PC-9 (cell line): ENCODE measurements around the gene HEY2. TPM values are rescaled to one million over a fixed set of nuclear protein-coding genes. Genes with fewer than 3 reads are reported as not detected.

Experiments used
- BruUV-seq: library from RNA; stranded (reverse); fragments of 400-500 nt; replicated peaks from 2 replicates; lab custom pipeline; 2021; lab: Mats Ljungman, UMichigan
- CTCF ChIA-PET: fragments of 300-600 bp; sonication (Branson Sonifier 250); formaldehyde crosslinking; loops from one replicate; lab custom pipeline; 2022; ENCODE audit warnings: antibody characterized with exemption; lab: Charles Lee
- POLR2A ChIA-PET: fragments of 300-600 bp; sonication (Branson Sonifier 250); formaldehyde crosslinking; loops from one replicate; lab custom pipeline; 2022; ENCODE audit warnings: antibody characterized with exemption; ENCODE audit not compliant: unreplicated experiment; lab: Charles Lee
- DNase-seq, 2 experiments: peaks; one replicate each; pipeline versions ENCODE4 v3.0.0 to v3.0.0-alpha.2; 2015 to 2022; ENCODE audit warnings: mixed read lengths in 1 of 2
- H2AFZ ChIP-seq: fragments of 200-600 bp; sonication (generic); 2 replicates; pipeline ENCODE4 v1.8.1; 2017; ENCODE audit warnings: antibody characterized with exemption
- H3F3A ChIP-seq: fragments of 200-600 bp; sonication (generic); 2 replicates; pipeline ENCODE4 v1.8.1; 2017; ENCODE audit warnings: antibody characterized with exemption, mild to moderate bottlenecking, low read depth; ENCODE audit not compliant: insufficient read depth
- H3K27ac ChIP-seq: fragments of 200-600 bp; sonication (generic); 2 replicates; pipeline ENCODE4 v1.6.1; 2016; ENCODE audit warnings: mixed run types
- H3K27me3 ChIP-seq: fragments of 200-600 bp; sonication (generic); 2 replicates; pipeline ENCODE4 v1.6.1; 2016; ENCODE audit warnings: low read depth, mixed run types; ENCODE audit not compliant: insufficient read depth
- H3K36me3 ChIP-seq: fragments of 200-600 bp; sonication (generic); 2 replicates; pipeline ENCODE4 v1.6.1; 2016; ENCODE audit warnings: low read depth, mixed run types
- H3K4me1 ChIP-seq: fragments of 200-600 bp; sonication (generic); replicated peaks from 2 replicates; pipeline ENCODE4 v1.6.1; 2016; ENCODE audit warnings: mixed run types; ENCODE audit not compliant: insufficient read depth
- H3K4me2 ChIP-seq: fragments of 200-600 bp; sonication (generic); 2 replicates; pipeline ENCODE4 v1.6.1; 2017; ENCODE audit warnings: mixed run types
- H3K4me3 ChIP-seq: fragments of 200-600 bp; sonication (generic); 2 replicates; pipeline ENCODE4 v1.6.1; 2016; ENCODE audit warnings: mixed run types
- H3K79me2 ChIP-seq: fragments of 200-600 bp; sonication (generic); 2 replicates; pipeline ENCODE4 v1.6.1; 2017; ENCODE audit warnings: low read depth, mixed run types
- H3K9me2 ChIP-seq: fragments of 200-600 bp; sonication (generic); 2 replicates; pipeline ENCODE4 v1.8.1; 2017; ENCODE audit warnings: mild to moderate bottlenecking; ENCODE audit not compliant: insufficient read depth
- H3K9me3 ChIP-seq: fragments of 200-600 bp; sonication (generic); 2 replicates; pipeline ENCODE4 v1.8.1; 2016; ENCODE audit warnings: low read depth; ENCODE audit not compliant: insufficient read depth
- H4K20me1 ChIP-seq: fragments of 200-600 bp; sonication (generic); 2 replicates; pipeline ENCODE4 v1.8.1; 2017; ENCODE audit not compliant: insufficient read depth
- EZH2 ChIP-seq: fragments of 200-600 bp; sonication (generic); IDR thresholded peaks from 2 replicates; pipeline ENCODE4 v1.8.0; 2017; ENCODE audit warnings: antibody characterized with exemption, low read depth
- intact Hi-C: fragments of 100-400 bp; cut with micrococcal nuclease; formaldehyde crosslinking; loops from one replicate; pipeline ENCODE4 v1.10.0; 2022; ENCODE audit not compliant: unreplicated experiment
- total RNA-seq: library from RNA; stranded (reverse); gene quantifications from 2 replicates; pipeline ENCODE4 v1.2.3, GENCODE V29; 2021
- TF ChIP-seq, protein P1 (sequence below): fragments of 200-600 bp; sonication (generic); conservative IDR thresholded peaks from 2 replicates; pipeline ENCODE4 v1.6.1; 2017; ENCODE audit warnings: mixed run types, antibody characterized with exemption, mild to moderate bottlenecking, moderate library complexity

The HEY2 gene
- total RNA-seq, 1 experiment from 2014 or later: not detected

DNA sequence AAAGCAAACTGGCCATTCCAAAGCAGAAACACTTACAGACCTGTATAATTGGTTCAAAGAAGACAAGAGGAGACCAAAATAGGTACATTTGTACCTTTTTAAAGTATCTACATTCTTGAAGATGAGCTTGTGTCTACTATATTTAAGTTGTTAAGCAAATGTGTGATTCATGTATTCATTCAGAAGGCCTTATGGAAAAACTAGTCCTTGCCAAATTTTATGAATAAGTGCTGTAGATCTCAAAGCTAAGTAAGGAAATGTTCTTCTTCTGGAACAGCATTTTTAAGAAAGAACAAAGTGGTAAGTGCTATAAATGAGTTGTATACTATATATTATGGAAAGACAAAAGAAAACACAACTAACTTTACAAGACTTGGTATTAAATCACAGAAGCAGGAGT is 22.2 kb upstream of the HEY2 start:
- no peak overlapping the region for H3K4me2 ChIP-seq
- no peak overlapping the region for H3K4me3 ChIP-seq
- H3K4me1 ChIP-seq: no peaks in the 10 kb centered on the region
- H3K9me2 ChIP-seq: no peaks in the 10 kb centered on the region
- no peaks in the 10 kb centered on the region for H3K79me2 ChIP-seq
- no peaks in the 10 kb centered on the region for H4K20me1 ChIP-seq
- no peaks in the 10 kb centered on the region for H3K27me3 ChIP-seq
- no peak for TF ChIP-seq EZH2
- TF ChIP-seq, protein P1, sequence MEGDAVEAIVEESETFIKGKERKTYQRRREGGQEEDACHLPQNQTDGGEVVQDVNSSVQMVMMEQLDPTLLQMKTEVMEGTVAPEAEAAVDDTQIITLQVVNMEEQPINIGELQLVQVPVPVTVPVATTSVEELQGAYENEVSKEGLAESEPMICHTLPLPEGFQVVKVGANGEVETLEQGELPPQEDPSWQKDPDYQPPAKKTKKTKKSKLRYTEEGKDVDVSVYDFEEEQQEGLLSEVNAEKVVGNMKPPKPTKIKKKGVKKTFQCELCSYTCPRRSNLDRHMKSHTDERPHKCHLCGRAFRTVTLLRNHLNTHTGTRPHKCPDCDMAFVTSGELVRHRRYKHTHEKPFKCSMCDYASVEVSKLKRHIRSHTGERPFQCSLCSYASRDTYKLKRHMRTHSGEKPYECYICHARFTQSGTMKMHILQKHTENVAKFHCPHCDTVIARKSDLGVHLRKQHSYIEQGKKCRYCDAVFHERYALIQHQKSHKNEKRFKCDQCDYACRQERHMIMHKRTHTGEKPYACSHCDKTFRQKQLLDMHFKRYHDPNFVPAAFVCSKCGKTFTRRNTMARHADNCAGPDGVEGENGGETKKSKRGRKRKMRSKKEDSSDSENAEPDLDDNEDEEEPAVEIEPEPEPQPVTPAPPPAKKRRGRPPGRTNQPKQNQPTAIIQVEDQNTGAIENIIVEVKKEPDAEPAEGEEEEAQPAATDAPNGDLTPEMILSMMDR: no peak
- no peak for DNase-seq
- H3F3A ChIP-seq: no peaks in the 10 kb centered on the region
- no TSS peak for BruUV-seq
- ChIA-PET POLR2A (no interaction called here), CTCF (no interaction called here)
- intact Hi-C loops: no loop called here
- H2AFZ ChIP-seq: no peak overlapping the region
- H3K36me3 ChIP-seq: no peaks in the 10 kb centered on the region
- H3K27ac ChIP-seq: no peak overlapping the region
- H3K9me3 ChIP-seq: no peaks in the 10 kb centered on the region

DNA sequence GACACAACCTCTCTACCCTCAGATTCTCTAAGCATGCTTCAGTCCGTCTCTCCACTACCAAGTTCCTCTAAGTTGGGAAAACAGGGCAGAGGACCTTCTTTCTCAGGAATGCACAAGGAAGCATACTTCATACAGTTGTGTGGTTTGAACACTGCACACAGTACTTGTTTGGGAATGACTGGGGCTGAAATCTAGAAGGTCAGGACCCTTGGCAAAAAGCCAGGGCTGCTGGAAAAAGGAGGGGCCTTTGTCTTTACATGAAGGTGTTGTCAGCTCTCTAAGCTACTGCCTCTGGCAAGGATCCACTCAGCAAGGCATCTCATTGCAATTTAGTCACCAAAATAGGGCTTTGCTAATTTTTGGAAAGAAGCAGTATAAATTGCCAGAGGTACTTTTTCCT is 20.7 kb upstream of the HEY2 start:
- TF ChIP-seq, protein P1: no peak
- no peak for TF ChIP-seq EZH2

DNA sequence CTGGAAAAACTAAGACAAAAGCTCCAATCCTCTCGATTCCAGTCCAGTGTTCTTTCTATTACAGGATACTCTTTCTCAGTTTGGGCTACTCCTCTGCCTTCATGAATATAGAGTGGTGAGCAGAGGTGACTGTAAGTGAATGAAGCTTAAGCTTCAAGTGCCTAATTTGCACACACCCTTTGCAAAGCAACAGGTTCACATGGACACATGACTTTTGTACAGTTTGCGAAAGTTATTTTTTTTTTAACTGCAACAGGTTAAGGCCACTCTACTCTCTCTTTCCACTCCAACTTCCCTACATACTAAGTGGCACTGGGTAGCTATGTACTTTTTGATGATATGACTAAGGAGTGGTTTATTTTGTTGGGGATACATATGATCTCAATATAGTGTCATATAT is 19.4 kb upstream of the HEY2 start:
- no peak overlapping the region for H2AFZ ChIP-seq
- H3K9me2 ChIP-seq: no peaks in the 10 kb centered on the region
- no peak overlapping the region for H3K4me2 ChIP-seq
- TF ChIP-seq, protein P1: no peak
- no peak for TF ChIP-seq EZH2
- intact Hi-C loops: no loop called here
- H3K9me3 ChIP-seq: no peaks in the 10 kb centered on the region
- H3K27ac ChIP-seq: no peak overlapping the region
- DNase-seq: no peak
- H3K79me2 ChIP-seq: no peaks in the 10 kb centered on the region
- no TSS peak for BruUV-seq
- no peaks in the 10 kb centered on the region for H4K20me1 ChIP-seq
- no peak overlapping the region for H3K4me3 ChIP-seq
- POLR2A ChIA-PET: no interaction called here
- H3K27me3 ChIP-seq: no peaks in the 10 kb centered on the region
- H3F3A ChIP-seq: no peaks in the 10 kb centered on the region
- CTCF ChIA-PET: no interaction called here
- H3K4me1 ChIP-seq: no peaks in the 10 kb centered on the region
- H3K36me3 ChIP-seq: no peaks in the 10 kb centered on the region

More for the DNA sequence above, 20.7 kb upstream of the HEY2 start:
- intact Hi-C loops: no loop called here
- Histone ChIP-seq H3K4me3 (no peak overlapping the region), H3K4me2 (no peak overlapping the region), H3K27me3 (no peaks in the 10 kb centered on the region), H2AFZ (no peak overlapping the region), H4K20me1 (no peaks in the 10 kb centered on the region), H3K27ac (no peak overlapping the region), H3K9me3 (no peaks in the 10 kb centered on the region), H3K36me3 (no peaks in the 10 kb centered on the region), H3K9me2 (no peaks in the 10 kb centered on the region), H3K79me2 (no peaks in the 10 kb centered on the region), H3K4me1 (no peaks in the 10 kb centered on the region), H3F3A (no peaks in the 10 kb centered on the region)
- POLR2A ChIA-PET: no interaction called here
- CTCF ChIA-PET: no interaction called here
- DNase-seq: peak; percentile 31 to 38
- no TSS peak for BruUV-seq
